Progenitor cell of endocrine pancreas (in vitro differentiated cells): ENCODE data around the gene CACUL1. TPM values are rescaled to one million over a fixed set of nuclear protein-coding genes. Genes with fewer than 3 reads are reported as not detected.

Source experiments
- DNase-seq: peaks from one replicate; pipeline ENCODE4 v3.0.0; 2021; ENCODE audit warnings: low spot score; ENCODE audit not compliant: unreplicated experiment
- H3K27ac Mint-ChIP-seq: 2 replicates; pipeline ENCODE4 v1.8.0; 2021; ENCODE audit warnings: mild to moderate bottlenecking, moderate library complexity, mixed read lengths
- H3K27me3 Mint-ChIP-seq: 2 replicates; pipeline ENCODE4 v1.8.0; 2021; ENCODE audit warnings: mixed read lengths
- H3K36me3 Mint-ChIP-seq: 2 replicates; pipeline ENCODE4 v1.8.0; 2022; ENCODE audit warnings: mixed read lengths; ENCODE audit not compliant: insufficient read depth
- H3K4me1 Mint-ChIP-seq: 2 replicates; pipeline ENCODE4 v1.8.0; 2021; ENCODE audit warnings: low read depth, mixed read lengths
- H3K4me3 Mint-ChIP-seq: 2 replicates; pipeline ENCODE4 v1.8.0; 2021; ENCODE audit warnings: low read depth, mild to moderate bottlenecking, moderate library complexity, mixed read lengths
- H3K9me3 Mint-ChIP-seq: 2 replicates; pipeline ENCODE4 v1.8.0; 2021; ENCODE audit warnings: low read depth, mixed read lengths
- CTCF ChIP-seq: fragments of 200-600 bp; sonication (generic); IDR thresholded peaks from one replicate; pipeline ENCODE4 v1.5.0; 2021; ENCODE audit warnings: antibody characterized with exemption, mild to moderate bottlenecking; ENCODE audit not compliant: unreplicated experiment
- total RNA-seq: library from RNA; stranded (reverse); gene quantifications from 2 replicates; pipeline ENCODE4 v1.2.1, GENCODE V29; 2021

CACUL1 gene
- total RNA-seq, 1 donor from 2014 or later = 58.5 TPM

GRCh38 chr10:118642228-118642627 lies 112.5 kb downstream of the CACUL1 start:
- Mint-ChIP-seq H3K36me3 (no peaks in the 10 kb centered on the region), H3K27ac (no peak overlapping the region), H3K4me1 (no peaks in the 10 kb centered on the region), H3K9me3 (peaks cover 8% of the 10 kb centered on the region), H3K4me3 (no peak overlapping the region), H3K27me3 (peaks cover 23% of the 10 kb centered on the region)
- no peak for DNase-seq
- TF ChIP-seq CTCF = no peak

- no peak overlapping the region for H3K27ac Mint-ChIP-seq
- peaks cover 8% of the 10 kb centered on the region for H3K9me3 Mint-ChIP-seq
- peaks cover 15% of the 10 kb centered on the region for H3K27me3 Mint-ChIP-seq
- no peaks in the 10 kb centered on the region for H3K36me3 Mint-ChIP-seq
- TF ChIP-seq CTCF = no peak
- no peak overlapping the region for H3K4me3 Mint-ChIP-seq
- peaks cover 7% of the 10 kb centered on the region for H3K4me1 Mint-ChIP-seq
- no peak for DNase-seq
Measured at GRCh38 chr10:118638680-118639079, 116.1 kb downstream of the CACUL1 start.

- peaks cover 8% of the 10 kb centered on the region for H3K9me3 Mint-ChIP-seq
- H3K4me1 Mint-ChIP-seq = peaks cover 7% of the 10 kb centered on the region
- H3K27me3 Mint-ChIP-seq = peaks cover 21% of the 10 kb centered on the region
- no peak overlapping the region for H3K27ac Mint-ChIP-seq
- H3K4me3 Mint-ChIP-seq = no peak overlapping the region
- no peak for TF ChIP-seq CTCF
- no peak for DNase-seq
- no peaks in the 10 kb centered on the region for H3K36me3 Mint-ChIP-seq
Measured at GRCh38 chr10:118635674-118636402, 118.9 kb downstream of the CACUL1 start.

- H3K9me3 Mint-ChIP-seq = no peaks in the 10 kb centered on the region
- no peak for DNase-seq
- H3K36me3 Mint-ChIP-seq = no peaks in the 10 kb centered on the region
- TF ChIP-seq CTCF = no peak
- no peak overlapping the region for H3K4me3 Mint-ChIP-seq
- H3K27me3 Mint-ChIP-seq = peaks cover 29% of the 10 kb centered on the region
- H3K4me1 Mint-ChIP-seq = peaks cover 7% of the 10 kb centered on the region
- H3K27ac Mint-ChIP-seq = no peak overlapping the region
Measured at GRCh38 chr10:118633786-118634185, 121.0 kb downstream of the CACUL1 start.

- no peak for DNase-seq
- H3K4me3 Mint-ChIP-seq = no peak overlapping the region
- H3K9me3 Mint-ChIP-seq = no peaks in the 10 kb centered on the region
- peaks cover 23% of the 10 kb centered on the region for H3K27me3 Mint-ChIP-seq
- H3K36me3 Mint-ChIP-seq = no peaks in the 10 kb centered on the region
- no peak overlapping the region for H3K27ac Mint-ChIP-seq
- no peaks in the 10 kb centered on the region for H3K4me1 Mint-ChIP-seq
- TF ChIP-seq CTCF = no peak
Measured at GRCh38 chr10:118629211-118629610, 125.6 kb downstream of the CACUL1 start.
